NCI-H2196 (cell line): ENCODE data around the gene HCN2.
"Not testable (repeated sequence)": the region's sequence is repeated elsewhere in the genome, so short reads cannot be mapped to it uniquely, and the experiment has no call there.

Experiments used
- DNase-seq: peaks from one replicate; lab custom pipeline; 2025; ENCODE audit not compliant: unreplicated experiment; lab: John Stamatoyannopoulos, UW

Gene HCN2

GRCh38 chr19:584240-585001 lies 5.3 kb upstream of the HCN2 start:
- DNase-seq, result peak; percentile 40

- not testable (repeated sequence) for DNase-seq
These were observed 4.5 kb upstream of the HCN2 start for GRCh38 chr19:585146-585545.

GRCh38 chr19:585551-586110 lies 4.0 kb upstream of the HCN2 start:
- DNase-seq, result no peak

- DNase-seq, result peak; percentile 96
These were observed 1.5 kb upstream of the HCN2 start for GRCh38 chr19:588093-588740.

- DNase-seq, result peak; percentile 44
These were observed 664 bp upstream of the HCN2 start for GRCh38 chr19:588741-589692.

GRCh38 chr19:590396-590745 lies 690 bp downstream of the HCN2 start:
- peak; percentile 23 for DNase-seq

GRCh38 chr19:590750-591098 lies 1.0 kb downstream of the HCN2 start:
- DNase-seq, result no peak

- no peak for DNase-seq
These were observed 1.6 kb downstream of the HCN2 start for GRCh38 chr19:591099-591958.

- DNase-seq, result no peak
These were observed 2.4 kb downstream of the HCN2 start for GRCh38 chr19:592101-592500.

- DNase-seq, result no peak
These were observed 3.4 kb downstream of the HCN2 start for GRCh38 chr19:593055-593454.

- no peak for DNase-seq
These were observed 3.8 kb downstream of the HCN2 start for GRCh38 chr19:593505-593904.

GRCh38 chr19:594265-594870 lies 4.7 kb downstream of the HCN2 start:
- no peak for DNase-seq

- DNase-seq, result no peak
These were observed 5.9 kb downstream of the HCN2 start for GRCh38 chr19:595326-596262.

- DNase-seq, result no peak
These were observed 6.6 kb downstream of the HCN2 start for GRCh38 chr19:596263-596655.

- no peak for DNase-seq
These were observed 8.0 kb downstream of the HCN2 start for GRCh38 chr19:597406-598315.

GRCh38 chr19:601310-601709 lies 11.6 kb downstream of the HCN2 start:
- no peak for DNase-seq

- no peak for DNase-seq
These were observed 12.1 kb downstream of the HCN2 start for GRCh38 chr19:601790-602189.
